ENCODE data around the gene NUDT22.

DNA sequence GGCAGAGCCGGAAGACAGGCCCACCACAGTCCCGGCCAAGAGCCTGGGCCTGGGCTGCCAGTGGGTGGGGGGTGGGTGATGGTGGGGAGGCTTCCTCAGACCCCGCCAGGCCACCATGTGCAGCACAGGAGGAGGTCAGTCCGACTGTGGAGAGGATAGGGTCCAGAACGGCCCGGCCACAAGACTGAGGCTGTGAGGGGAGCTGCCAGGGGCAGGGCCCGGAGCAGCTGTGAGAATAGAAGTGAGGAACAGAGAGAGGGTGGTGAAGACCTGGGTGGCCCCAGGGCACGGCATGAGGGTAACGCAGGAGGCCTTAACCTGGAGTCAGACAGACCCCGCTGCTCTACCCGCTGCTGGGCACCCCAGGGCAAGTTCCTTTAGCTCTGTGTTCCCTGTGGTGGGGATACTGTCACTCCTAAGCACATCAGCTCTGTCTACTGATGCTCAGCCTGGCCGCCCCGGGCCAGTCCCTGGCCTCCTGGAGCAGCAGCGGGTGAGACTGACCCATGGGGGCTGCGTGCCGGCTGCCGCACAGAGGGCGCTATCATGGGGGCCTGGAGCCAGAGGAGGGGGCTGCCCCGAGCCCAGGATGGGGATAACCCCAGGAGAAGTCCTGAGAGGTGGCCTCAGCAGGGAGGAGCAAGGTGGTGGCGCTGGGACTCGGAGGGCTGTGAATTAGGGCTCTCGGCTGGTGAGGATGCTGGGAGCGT lies 17.8 kb upstream of the NUDT22 start:
- TF ChIP-seq, protein P1, sequence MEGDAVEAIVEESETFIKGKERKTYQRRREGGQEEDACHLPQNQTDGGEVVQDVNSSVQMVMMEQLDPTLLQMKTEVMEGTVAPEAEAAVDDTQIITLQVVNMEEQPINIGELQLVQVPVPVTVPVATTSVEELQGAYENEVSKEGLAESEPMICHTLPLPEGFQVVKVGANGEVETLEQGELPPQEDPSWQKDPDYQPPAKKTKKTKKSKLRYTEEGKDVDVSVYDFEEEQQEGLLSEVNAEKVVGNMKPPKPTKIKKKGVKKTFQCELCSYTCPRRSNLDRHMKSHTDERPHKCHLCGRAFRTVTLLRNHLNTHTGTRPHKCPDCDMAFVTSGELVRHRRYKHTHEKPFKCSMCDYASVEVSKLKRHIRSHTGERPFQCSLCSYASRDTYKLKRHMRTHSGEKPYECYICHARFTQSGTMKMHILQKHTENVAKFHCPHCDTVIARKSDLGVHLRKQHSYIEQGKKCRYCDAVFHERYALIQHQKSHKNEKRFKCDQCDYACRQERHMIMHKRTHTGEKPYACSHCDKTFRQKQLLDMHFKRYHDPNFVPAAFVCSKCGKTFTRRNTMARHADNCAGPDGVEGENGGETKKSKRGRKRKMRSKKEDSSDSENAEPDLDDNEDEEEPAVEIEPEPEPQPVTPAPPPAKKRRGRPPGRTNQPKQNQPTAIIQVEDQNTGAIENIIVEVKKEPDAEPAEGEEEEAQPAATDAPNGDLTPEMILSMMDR (IDR thresholded peaks at IDR 0.05; ENCODE audit: low read length) = no peak
- no peak for TF ChIP-seq EZH2 (IDR thresholded peaks at IDR 0.05; ENCODE audit: borderline replicate concordance, low read length)

Data from OCI-LY1 (cell line).